A673 (cell line): Measurements from ENCODE around the gene TPO.

Source experiments
- CTCF ChIP-seq: fragments of 300-800, 200-600 bp; sonication (generic); conservative IDR thresholded peaks from 2 replicates; pipeline ENCODE4 v1.5.1; 2017; ENCODE audit warnings: low read depth, mild to moderate bottlenecking, antibody characterized with exemption, low read length, moderate library complexity, mixed read lengths
- EZH2 ChIP-seq: fragments of 200-600 bp; sonication (generic); IDR thresholded peaks from 2 replicates; pipeline ENCODE4 v1.6.1; 2017; ENCODE audit warnings: borderline replicate concordance, low read depth, mild to moderate bottlenecking, mixed read lengths, antibody characterized with exemption, low read length; ENCODE audit not compliant: poor library complexity, severe bottlenecking

GRCh38 chr2:1398191-1398590 is 15.1 kb upstream of the TPO start:
- no peak for TF ChIP-seq CTCF
- TF ChIP-seq EZH2, result no peak
